ENCODE results near the gene NCKIPSD.
"Not testable (repeated sequence)": the region's sequence is repeated elsewhere in the genome, so short reads cannot be mapped to it uniquely, and the experiment has no call there.

- not testable (repeated sequence) for TF ChIP-seq CTCF, POLR2A (IDR thresholded peaks at IDR 0.05)
Measured at GRCh38 chr3:48734541-48734940, 48.8 kb upstream of the NCKIPSD start.

Data from testis (tissue), 2 donors.